OCI-LY7 (cell line): ENCODE measurements around the gene C2orf49. TPM values are rescaled to one million over a fixed set of nuclear protein-coding genes. Genes with fewer than 3 reads are reported as not detected.

ENCODE experiments used
- BruUV-seq: library from RNA; stranded (reverse); fragments of 400-500 nt; replicated peaks from 2 replicates; lab custom pipeline; 2021; lab: Mats Ljungman, UMichigan
- CTCF ChIA-PET: fragments of 300-600 bp; sonication (Branson Sonifier 250); formaldehyde crosslinking; loops from one replicate; lab custom pipeline; 2022; ENCODE audit warnings: antibody characterized with exemption; ENCODE audit not compliant: unreplicated experiment; lab: Charles Lee
- POLR2A ChIA-PET: fragments of 300-600 bp; sonication (Branson Sonifier 250); formaldehyde crosslinking; loops from one replicate; lab custom pipeline; 2022; ENCODE audit warnings: antibody characterized with exemption; lab: Charles Lee
- DNase-seq: peaks from one replicate; pipeline ENCODE4 v3.0.0-alpha.2; 2015; ENCODE audit warnings: low spot score
- H2AFZ ChIP-seq: fragments of 200-600 bp; sonication (generic), shearing (Covaris generic); 2 replicates; pipeline ENCODE4 v1.6.1; 2014; ENCODE audit warnings: mild to moderate bottlenecking, antibody characterized with exemption, low read length, moderate library complexity
- H3K27ac ChIP-seq: fragments of 200-600 bp; sonication (generic); 2 replicates; pipeline ENCODE4 v1.5.1; 2014; ENCODE audit warnings: mixed run types, low read depth, mild to moderate bottlenecking, moderate library complexity, low read length, inconsistent platforms; ENCODE audit not compliant: poor library complexity, severe bottlenecking
- H3K36me3 ChIP-seq: fragments of 200-600 bp; sonication (generic); 2 replicates; pipeline ENCODE4 v1.6.1; 2014; ENCODE audit warnings: mild to moderate bottlenecking, antibody characterized with exemption, low read length, moderate library complexity, mixed read lengths; ENCODE audit not compliant: insufficient read depth
- H3K4me1 ChIP-seq: fragments of 200-600 bp; sonication (generic); 2 replicates; pipeline ENCODE4 v1.5.1; 2014; ENCODE audit warnings: mild to moderate bottlenecking, low read length; ENCODE audit not compliant: insufficient read depth, poor library complexity, severe bottlenecking
- H3K4me2 ChIP-seq: fragments of 200-600 bp; sonication (generic); 2 replicates; pipeline ENCODE4 v1.6.1; 2014; ENCODE audit warnings: mild to moderate bottlenecking, low read length
- H3K4me3 ChIP-seq: fragments of 200-600 bp; sonication (generic); 2 replicates; pipeline ENCODE4 v1.5.1; 2014; ENCODE audit warnings: mild to moderate bottlenecking, low read depth, low read length; ENCODE audit not compliant: poor library complexity, severe bottlenecking
- H3K79me2 ChIP-seq: fragments of 200-600 bp; sonication (generic); 2 replicates; pipeline ENCODE4 v1.6.1; 2016; ENCODE audit warnings: low read depth, mild to moderate bottlenecking, low read length, moderate library complexity, mixed read lengths; ENCODE audit not compliant: insufficient read depth
- H3K9me2 ChIP-seq: fragments of 200-600 bp; sonication (generic); 2 replicates; pipeline ENCODE4 v1.6.1; 2016; ENCODE audit warnings: mild to moderate bottlenecking, low read length, mixed read lengths; ENCODE audit not compliant: insufficient read depth
- H3K9me3 ChIP-seq: fragments of 200-600 bp; sonication (generic); 2 replicates; pipeline ENCODE4 v1.6.1; 2014; ENCODE audit warnings: mild to moderate bottlenecking, mixed run types, low read length, mixed read lengths
- H4K20me1 ChIP-seq: fragments of 200-600 bp; sonication (generic); 2 replicates; pipeline ENCODE4 v1.6.1; 2014; ENCODE audit warnings: mild to moderate bottlenecking, antibody characterized with exemption, low read length, moderate library complexity, mixed read lengths; ENCODE audit not compliant: insufficient read depth
- EZH2phosphoT487 ChIP-seq: fragments of 200-600 bp; sonication (generic); IDR thresholded peaks from 2 replicates; pipeline ENCODE4 v1.6.1; 2018; ENCODE audit warnings: low read depth, borderline replicate concordance, mild to moderate bottlenecking, mixed run types, antibody characterized with exemption, low read length, moderate library complexity, mixed read lengths
- intact Hi-C: fragments of 100-400 bp; cut with micrococcal nuclease; formaldehyde crosslinking; loops from one replicate; pipeline ENCODE4 v1.10.0; 2022; ENCODE audit not compliant: unreplicated experiment
- total RNA-seq, 2 experiments: library from RNA; depleted of rRNA in 1 of 2; stranded (reverse); fragments of >200 nt in 1 of 2; shearing (Covaris generic) in 1 of 2; gene quantifications; 2 replicates each; pipeline ENCODE4 v1.2.3, GENCODE V29; 2014 to 2022
- TF ChIP-seq, protein P1 (sequence below): fragments of 200-600 bp; sonication (generic); conservative IDR thresholded peaks from 2 replicates; pipeline ENCODE4 v1.5.1; 2014; ENCODE audit warnings: mild to moderate bottlenecking, antibody characterized with exemption, low read length, moderate library complexity, mixed read lengths

The C2orf49 gene
- total RNA-seq, 2 experiments from 2014 or later: 11.8 to 17.0 TPM

DNA sequence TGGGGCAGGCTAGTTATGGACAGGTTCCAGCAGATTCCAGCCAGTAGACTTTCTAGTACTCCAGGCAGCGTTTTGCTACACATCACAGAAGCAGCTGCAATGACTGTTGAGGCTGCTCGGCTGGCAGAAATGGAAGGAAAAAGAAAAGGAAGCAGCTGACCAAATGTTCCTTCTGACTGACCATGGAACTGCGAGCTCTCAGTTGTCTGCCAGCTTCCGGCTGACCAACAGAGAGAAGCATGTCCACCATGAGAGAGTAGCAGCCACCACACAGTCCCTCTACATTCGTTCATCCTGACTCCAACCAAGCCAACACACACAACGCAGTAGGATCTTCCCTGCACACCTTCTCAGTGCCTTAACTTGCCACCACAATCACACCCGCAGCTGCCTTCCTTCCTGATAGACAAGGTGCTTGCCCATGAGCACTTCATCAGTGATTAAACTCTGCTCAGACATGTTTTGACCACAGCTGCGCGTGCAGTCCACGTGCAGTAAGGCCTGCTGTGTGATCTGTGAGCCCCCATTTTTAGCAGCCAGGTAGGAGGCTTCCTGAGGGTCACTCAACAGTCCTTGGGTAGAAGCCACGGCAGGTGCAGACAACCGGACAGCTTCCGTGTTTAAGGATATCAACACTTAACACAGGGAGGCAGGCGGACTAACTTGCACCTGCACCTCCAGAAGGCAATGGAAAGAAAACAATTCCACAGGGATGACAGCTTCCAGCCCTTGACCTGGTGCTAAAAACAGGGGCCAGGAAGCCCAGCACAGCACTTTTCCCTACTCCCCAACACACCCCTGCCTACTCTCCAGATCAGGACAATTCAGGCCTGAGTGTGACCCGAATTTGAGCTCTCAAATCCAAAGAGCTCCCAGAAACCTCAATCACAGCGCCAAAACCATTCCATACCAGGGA lies 8.8 kb upstream of the C2orf49 start:
- TF ChIP-seq, protein P1, sequence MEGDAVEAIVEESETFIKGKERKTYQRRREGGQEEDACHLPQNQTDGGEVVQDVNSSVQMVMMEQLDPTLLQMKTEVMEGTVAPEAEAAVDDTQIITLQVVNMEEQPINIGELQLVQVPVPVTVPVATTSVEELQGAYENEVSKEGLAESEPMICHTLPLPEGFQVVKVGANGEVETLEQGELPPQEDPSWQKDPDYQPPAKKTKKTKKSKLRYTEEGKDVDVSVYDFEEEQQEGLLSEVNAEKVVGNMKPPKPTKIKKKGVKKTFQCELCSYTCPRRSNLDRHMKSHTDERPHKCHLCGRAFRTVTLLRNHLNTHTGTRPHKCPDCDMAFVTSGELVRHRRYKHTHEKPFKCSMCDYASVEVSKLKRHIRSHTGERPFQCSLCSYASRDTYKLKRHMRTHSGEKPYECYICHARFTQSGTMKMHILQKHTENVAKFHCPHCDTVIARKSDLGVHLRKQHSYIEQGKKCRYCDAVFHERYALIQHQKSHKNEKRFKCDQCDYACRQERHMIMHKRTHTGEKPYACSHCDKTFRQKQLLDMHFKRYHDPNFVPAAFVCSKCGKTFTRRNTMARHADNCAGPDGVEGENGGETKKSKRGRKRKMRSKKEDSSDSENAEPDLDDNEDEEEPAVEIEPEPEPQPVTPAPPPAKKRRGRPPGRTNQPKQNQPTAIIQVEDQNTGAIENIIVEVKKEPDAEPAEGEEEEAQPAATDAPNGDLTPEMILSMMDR: no peak
- TF ChIP-seq EZH2phosphoT487: no peak
- Histone ChIP-seq H3K9me2 (no peaks in the 10 kb centered on the region), H3K4me1 (peaks cover 18% of the 10 kb centered on the region), H4K20me1 (peaks cover 21% of the 10 kb centered on the region; the same call in 1 of the 2 replicates), H3K4me2 (peak overlapping the region; percentile 72), H3K36me3 (peaks cover 22% of the 10 kb centered on the region), H3K4me3 (peak overlapping the region; percentile 83), H3K79me2 (peaks cover 52% of the 10 kb centered on the region), H2AFZ (peak overlapping the region; percentile 75; the same call in 1 of the 2 replicates), H3K27ac (peak overlapping the region; percentile 27), H3K9me3 (no peaks in the 10 kb centered on the region)
- CTCF ChIA-PET: interaction anchor here (0.7 kb wide), 1 partner anchor 212 kb away, joined by 3 read pairs; no protein-coding TSS in a partner anchor
- POLR2A ChIA-PET: interaction anchor here (0.7 to 1.4 kb wide), 3 partner anchors 9 to 353 kb away, joined by 3 to 6 read pairs (median 3); no protein-coding TSS in a partner anchor
- no TSS peak for BruUV-seq
- peak; percentile 54 for DNase-seq
- intact Hi-C loops: no loop called here

DNA sequence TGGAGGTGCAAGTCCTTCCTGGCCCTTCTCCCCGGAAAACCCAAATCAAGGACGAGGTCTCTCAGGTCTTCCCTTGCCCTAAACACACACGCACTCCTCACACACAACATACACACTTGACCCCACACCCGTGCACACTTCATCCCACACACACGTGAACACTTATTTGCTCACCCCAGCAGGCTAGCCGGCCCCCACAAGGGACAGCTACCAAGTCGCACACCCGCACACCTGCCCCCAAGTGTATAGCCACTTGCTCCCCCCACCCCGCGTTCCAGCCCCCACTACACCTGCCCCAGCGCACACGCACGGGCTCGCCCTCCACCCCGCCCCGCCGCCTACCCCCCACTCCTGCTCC lies 8.2 kb upstream of the C2orf49 start:
- Histone ChIP-seq H3K9me2 (no peaks in the 10 kb centered on the region), H3K36me3 (peaks cover 26% of the 10 kb centered on the region), H3K4me2 (peak overlapping the region; percentile 72), H3K9me3 (no peaks in the 10 kb centered on the region), H3K27ac (peak overlapping the region; percentile 27), H3K4me1 (peaks cover 18% of the 10 kb centered on the region), H2AFZ (peak overlapping the region; percentile 75; the same call in 1 of the 2 replicates), H3K4me3 (peak overlapping the region; percentile 83), H4K20me1 (peaks cover 16% of the 10 kb centered on the region; the same call in 1 of the 2 replicates), H3K79me2 (peaks cover 46% of the 10 kb centered on the region)
- CTCF ChIA-PET: no interaction called here
- peak; percentile 24 for DNase-seq
- POLR2A ChIA-PET: interaction anchor here (1.3 to 1.5 kb wide), 3 partner anchors 10 to 354 kb away, joined by 3 to 6 read pairs (median 3); no protein-coding TSS in a partner anchor
- TF ChIP-seq, protein P1: no peak
- no peak for TF ChIP-seq EZH2phosphoT487
- BruUV-seq: no TSS peak
- intact Hi-C loops: no loop called here
